ENCODE results near the gene TGFBR3. TPM values are rescaled to one million over a fixed set of nuclear protein-coding genes. Genes with fewer than 3 reads are reported as not detected.

TGFBR3 gene
- total and polyA plus RNA-seq, 2 of the 8 experiments (the other 6 are each of a cell fraction or from before 2014, with no cell fraction given), result 2.0 to 6.1 TPM

- DNase-seq (ENCODE audit: low read depth in 1 of 2, low spot score in 2 of 2) (no peak), FAIRE-seq (no peak)
- Histone ChIP-seq H3K56ac (replicated peaks; ENCODE audit: insufficient read length, low read depth, low read length) (no peak overlapping the region), H3K79me2 (ENCODE audit: control insufficient read depth in 1 of 2, insufficient read depth in 2 of 2, low read length in 2 of 2) (no peaks in the 10 kb centered on the region), H3K27ac (ENCODE audit: low read depth, low read length) (no peak overlapping the region), H2BK120ac (replicated peaks; ENCODE audit: low read depth, low read length) (no peak overlapping the region), H3K9me3 (ENCODE audit: insufficient read depth in 2 of 2, low read depth in 1 of 2, low read length in 1 of 2) (no peaks in the 10 kb centered on the region), H3K79me1 (ENCODE audit: low read depth, low read length) (no peaks in the 10 kb centered on the region), H3K23ac (ENCODE audit: insufficient read length) (no peak overlapping the region), H4K91ac (replicated peaks; ENCODE audit: insufficient read length, low read length) (no peak overlapping the region), H3K27me3 (replicated peaks in 1 of 4; ENCODE audit: control insufficient read depth in 3 of 4, extremely low read depth in 1 of 4, insufficient read depth in 3 of 4, low read length in 3 of 4) (no peaks in the 10 kb centered on the region), H4K5ac (ENCODE audit: insufficient read length, low read depth, low read length) (no peak overlapping the region), H3K4me2 (ENCODE audit: insufficient read depth in 1 of 2, low read depth in 2 of 2, low read length in 2 of 2) (no peak overlapping the region), H3K4me1 (replicated peaks in 1 of 4; ENCODE audit: control insufficient read depth in 3 of 4, insufficient read depth in 4 of 4, low read length in 3 of 4) (peaks cover 0 to 5% (median under 1%) of the 10 kb centered on the region in 4 experiments; a peak in 2 of 7 replicates), H3K4ac (replicated peaks; ENCODE audit: insufficient read length, low read depth, low read length) (no peak overlapping the region), H3K36me3 (ENCODE audit: control insufficient read depth in 2 of 4, insufficient read depth in 4 of 4, low read length in 3 of 4) (no peaks in the 10 kb centered on the region), H2BK20ac (ENCODE audit: low read length) (no peak overlapping the region), H2AK5ac (ENCODE audit: low read depth, low read length) (no peak overlapping the region), H2BK12ac (ENCODE audit: low read depth, low read length) (no peak overlapping the region), H2BK5ac (ENCODE audit: low read depth, low read length) (no peak overlapping the region), H3K23me2 (ENCODE audit: low read depth, low read length) (no peaks in the 10 kb centered on the region), H2BK15ac (ENCODE audit: low read length) (no peak overlapping the region), H4K8ac (ENCODE audit: extremely low read depth, insufficient read depth, low read length) (no peak overlapping the region), H3K18ac (ENCODE audit: extremely low read depth, low read length) (no peak overlapping the region), H3K4me3 (ENCODE audit: extremely low read depth in 1 of 4, insufficient read depth in 2 of 4, low read depth in 3 of 4, low read length in 4 of 4) (no peak overlapping the region), H2AFZ (ENCODE audit: low read length) (no peak overlapping the region), H3K14ac (ENCODE audit: insufficient read length) (no peak overlapping the region), H4K20me1 (replicated peaks in 1 of 2; ENCODE audit: control insufficient read depth in 1 of 2, insufficient read depth in 2 of 2, low read length in 2 of 2) (no peaks in the 10 kb centered on the region), H3K9ac (replicated peaks in 1 of 4; ENCODE audit: extremely low read depth in 1 of 4, low read depth in 3 of 4, low read length in 3 of 4) (no peak overlapping the region)
- CTCF ChIA-PET (ENCODE audit: partially characterized antibody), result interaction anchor here (0.8 to 0.9 kb wide), 2 partner anchors 9 to 50 kb away, joined by 3 to 4 read pairs; no protein-coding TSS in a partner anchor
- 40% methylated on average over 2 of the region's 2 CpGs; no CpG with 5 or more reads in 1 of the 2 experiments for WGBS, 2 experiments (ENCODE audit: extremely low coverage in 1 of 2, insufficient coverage in 1 of 2, insufficient read length in 1 of 2, insufficient replicate concordance in 2 of 2, low coverage in 1 of 2, low lambda C conversion rate in 2 of 2, missing lambda C conversion rate in 1 of 2)
- POLR2A ChIA-PET (ENCODE audit: partially characterized antibody), result no interaction called here
Measured at GRCh38 chr1:91895832-91896556, 10.0 kb upstream of the TGFBR3 start.

Measured in H1 (cell line).